Glomerular visceral epithelial cell (primary cell): ENCODE data around the gene CLDN25.
"Not testable (repeated sequence)": the region's sequence is repeated elsewhere in the genome, so short reads cannot be mapped to it uniquely, and the experiment has no call there.

ENCODE experiments used
- DNase-seq: peaks from one replicate; pipeline ENCODE4 v3.0.0-alpha.2; 2016; ENCODE audit errors: extremely low spot score

Gene CLDN25

GRCh38 chr11:113779496-113779895 lies at the start of gene CLDN25:
Gene CLDN25 (plus strand): TSS chr11:113779796. CDS start chr11:113779796, 0 bp downstream.
- DNase-seq: no peak

DNA sequence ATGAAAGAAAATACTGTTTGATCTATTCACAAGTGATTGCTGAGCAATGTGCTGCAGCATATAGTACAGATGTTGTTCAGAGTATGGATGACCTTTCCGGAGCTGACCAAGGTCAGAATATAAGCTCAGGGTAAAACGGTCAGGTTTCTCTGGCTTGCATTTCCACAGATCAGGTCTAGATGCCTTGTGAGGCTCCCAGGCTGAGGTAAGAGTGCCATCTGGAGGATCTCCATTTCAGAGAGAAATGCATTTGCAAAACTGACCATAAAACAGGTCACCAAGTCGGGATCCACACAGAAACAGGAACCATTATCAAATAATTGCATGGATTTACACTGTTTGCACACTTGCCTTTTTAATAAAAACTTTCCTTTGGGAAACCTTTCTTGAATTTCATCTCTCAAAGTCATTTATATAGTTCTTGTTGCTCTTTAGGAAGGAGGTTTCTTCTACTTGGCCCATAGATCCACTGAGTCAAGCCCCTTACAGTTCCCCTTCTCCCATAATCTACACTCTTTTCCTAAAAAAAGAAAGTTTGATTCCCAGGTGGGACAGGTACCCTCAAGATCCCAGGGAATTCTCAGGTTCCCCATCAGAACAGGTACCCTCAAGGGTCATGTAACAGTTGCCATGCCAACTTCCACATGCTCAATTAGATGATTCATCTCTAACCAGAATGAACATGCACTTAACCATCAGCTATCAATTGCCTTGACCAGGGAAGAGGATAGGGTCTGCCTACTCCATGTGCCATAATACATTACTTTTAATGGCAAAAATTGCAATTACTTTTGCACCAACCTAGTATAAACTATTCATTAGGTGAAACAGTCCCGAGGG lies 48.5 kb upstream of the CLDN25 start:
- peak; percentile 60 for DNase-seq

DNA sequence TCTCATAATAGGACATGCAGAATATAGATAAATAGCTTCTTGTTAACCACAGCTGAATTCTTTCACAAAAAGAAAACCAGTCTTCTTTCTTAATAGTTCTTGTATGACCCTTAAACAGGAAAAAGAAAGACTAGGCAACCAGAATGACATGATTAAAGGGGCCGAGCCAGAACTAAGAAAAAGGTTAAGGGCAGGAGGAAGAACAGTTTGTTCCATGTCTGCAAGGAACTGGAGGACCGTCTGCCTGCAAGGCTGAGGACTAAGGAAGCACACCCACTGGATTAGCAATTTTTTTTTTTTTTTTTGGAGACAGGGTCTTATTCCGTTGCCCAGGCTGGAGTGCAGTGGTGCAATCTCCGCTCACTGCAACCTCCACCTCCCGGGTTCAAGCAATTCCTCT lies 47.5 kb upstream of the CLDN25 start:
- no peak for DNase-seq

- no peak for DNase-seq
Measured at GRCh38 chr11:113736323-113736722, 43.3 kb upstream of the CLDN25 start.

GRCh38 chr11:113752932-113753331 lies 26.7 kb upstream of the CLDN25 start:
- DNase-seq: no peak

GRCh38 chr11:113760241-113760640 lies 19.4 kb upstream of the CLDN25 start:
- DNase-seq: no peak

DNA sequence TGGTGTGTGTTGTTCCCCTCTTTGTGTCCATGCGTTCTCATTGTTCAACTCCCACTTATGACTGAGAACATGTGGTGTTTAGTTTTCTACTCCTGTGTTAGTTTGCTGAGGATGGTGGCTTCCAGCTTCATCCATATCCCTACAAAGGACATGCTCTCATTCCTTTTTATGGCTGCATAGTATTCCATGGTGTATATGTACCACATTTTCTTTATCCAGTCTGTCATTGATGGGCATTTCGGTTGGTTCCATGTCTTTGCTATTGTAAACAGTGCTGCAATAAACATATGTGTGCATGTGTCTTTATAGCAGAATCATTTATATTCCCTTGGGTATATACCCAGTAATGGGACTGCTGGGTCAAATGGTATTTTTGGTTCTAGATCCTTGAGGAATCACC lies 16.6 kb upstream of the CLDN25 start:
- not testable (repeated sequence) for DNase-seq

DNA sequence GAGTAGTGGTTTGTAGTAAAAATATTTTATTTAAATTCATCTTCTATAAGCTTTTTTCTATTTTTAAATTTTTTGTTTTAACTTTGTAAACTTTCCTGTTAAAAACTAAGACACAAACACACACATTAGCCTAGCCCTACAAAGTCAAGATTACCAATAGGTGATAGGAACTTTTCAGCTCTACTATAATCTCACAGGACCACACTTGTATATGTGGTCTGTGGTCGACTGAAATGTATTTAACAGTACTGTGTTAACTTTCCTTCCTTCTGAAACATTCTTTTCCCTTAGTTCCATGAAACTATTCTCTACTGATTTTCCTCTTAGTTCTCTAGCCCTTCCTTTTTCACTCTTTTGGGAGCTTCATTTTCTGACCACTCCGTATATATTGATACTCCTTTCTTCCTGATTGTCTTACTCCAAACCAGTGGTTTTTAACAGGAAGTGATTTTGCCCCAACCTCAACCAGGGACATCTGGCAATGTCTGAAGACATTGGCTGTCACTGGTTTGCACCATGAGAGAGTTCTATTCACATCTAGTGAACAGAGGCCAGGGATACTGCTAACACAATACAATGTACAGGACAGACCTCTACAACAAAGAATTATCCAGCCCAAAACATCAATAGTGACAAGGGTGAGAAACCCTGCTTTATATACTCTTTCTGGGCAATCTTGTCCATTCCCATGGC lies 14.9 kb upstream of the CLDN25 start:
- DNase-seq: no peak

- DNase-seq: no peak
Measured at GRCh38 chr11:113771964-113772363, 7.6 kb upstream of the CLDN25 start.

- peak; percentile 40 for DNase-seq
Measured at GRCh38 chr11:113773092-113773415, 6.5 kb upstream of the CLDN25 start.

DNA sequence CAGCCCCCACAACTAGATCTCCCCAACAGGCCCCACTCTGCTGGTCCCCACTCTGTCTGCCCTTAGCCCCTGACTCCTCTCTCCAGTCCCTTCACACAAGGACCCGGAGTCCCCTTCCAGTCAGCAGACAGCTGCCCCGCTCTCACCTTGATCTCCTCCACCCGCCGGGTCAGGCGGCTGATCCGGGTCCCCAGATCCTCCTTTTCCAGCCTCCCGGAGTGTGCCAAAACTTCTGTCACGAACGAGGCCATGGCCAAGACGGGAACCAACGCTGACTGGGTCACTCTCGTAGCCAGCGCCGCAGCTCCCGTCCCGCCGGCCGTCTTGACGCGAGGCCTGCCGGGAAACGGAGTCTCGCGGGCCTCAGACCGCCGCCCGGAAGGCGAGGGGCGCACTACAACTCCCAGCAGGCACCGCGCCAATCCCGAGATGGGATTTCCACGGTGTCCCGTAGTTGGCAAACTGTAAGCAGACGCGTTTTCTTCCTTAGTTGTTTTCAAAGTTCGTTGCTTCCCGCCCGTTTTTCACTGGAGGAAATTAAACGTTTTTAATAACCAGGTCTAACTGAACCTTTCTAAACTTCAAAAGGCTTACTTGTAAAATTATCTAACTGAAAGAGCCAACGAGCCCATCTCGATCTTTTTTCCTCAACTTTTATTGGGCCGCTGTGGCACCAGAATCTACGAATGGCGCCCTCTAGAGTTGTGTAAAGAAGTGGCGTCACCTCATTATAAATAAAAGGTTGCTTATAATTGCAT lies 6.0 kb upstream of the CLDN25 start, which contains the start of gene ZW10:
Gene ZW10, minus strand, starts transcription at position 277 of the 758 bp plus-strand sequence. Its CDS starts 26 bp downstream, at position 251.
- DNase-seq: peak; percentile 96

- no peak for DNase-seq
Measured at GRCh38 chr11:113774174-113774503, 5.5 kb upstream of the CLDN25 start.

DNA sequence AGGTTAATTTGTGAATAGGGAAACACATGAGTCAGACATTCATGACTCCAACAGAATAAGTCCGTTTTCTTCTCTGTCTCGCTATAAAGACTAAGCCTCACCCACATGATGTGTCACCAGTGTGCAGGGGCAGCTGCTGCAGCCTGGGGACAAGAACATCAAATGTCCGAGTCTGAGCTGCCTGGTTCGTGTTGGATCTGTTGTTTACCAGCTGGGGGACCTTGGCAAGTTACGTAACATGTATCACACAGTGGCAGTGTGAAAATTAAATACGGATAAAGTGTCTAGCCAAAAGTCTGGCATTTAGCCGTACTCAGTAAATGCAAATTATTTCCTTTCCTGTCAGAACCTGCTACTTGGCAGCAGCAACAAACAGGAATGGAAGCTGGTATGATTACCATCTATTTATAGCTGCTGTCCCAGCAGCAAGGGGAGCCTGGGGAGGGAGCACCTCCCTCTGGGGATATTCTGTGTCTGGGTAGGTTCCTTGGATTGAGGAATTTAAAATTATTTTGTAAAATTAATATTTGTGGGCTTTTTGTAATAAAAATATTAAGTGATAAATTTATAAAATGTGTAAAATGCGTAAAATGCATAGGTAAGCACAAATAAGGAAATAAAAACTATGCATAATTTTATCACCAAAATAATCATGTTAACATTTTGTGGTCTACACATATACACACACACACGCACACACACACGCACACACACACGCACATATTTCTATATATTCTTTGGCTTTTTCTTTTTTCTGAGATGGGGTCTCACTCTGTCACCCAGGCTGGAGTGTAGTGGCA lies 1.3 kb upstream of the CLDN25 start:
- peak; percentile 26 for DNase-seq

DNA sequence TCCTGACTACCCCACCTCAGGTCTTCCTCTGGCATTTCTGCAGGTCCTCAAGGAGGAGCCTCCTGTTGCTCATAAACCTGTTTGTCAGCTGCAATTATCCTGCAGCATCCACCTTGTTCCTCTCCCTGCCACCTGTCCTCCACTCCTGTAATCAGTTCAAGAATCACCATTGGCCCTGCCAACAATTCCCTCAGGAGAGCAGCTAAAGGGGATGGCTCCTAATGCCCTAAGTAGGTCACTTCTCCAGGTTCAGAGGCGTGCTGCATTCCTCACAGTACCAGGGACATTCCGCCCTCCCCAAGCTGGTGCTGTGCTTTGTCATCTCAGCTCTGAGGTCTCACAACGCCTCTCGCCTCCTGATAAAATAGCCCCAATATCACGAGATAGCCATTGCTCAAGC lies 2.1 kb downstream of the CLDN25 start:
- no peak for DNase-seq

DNA sequence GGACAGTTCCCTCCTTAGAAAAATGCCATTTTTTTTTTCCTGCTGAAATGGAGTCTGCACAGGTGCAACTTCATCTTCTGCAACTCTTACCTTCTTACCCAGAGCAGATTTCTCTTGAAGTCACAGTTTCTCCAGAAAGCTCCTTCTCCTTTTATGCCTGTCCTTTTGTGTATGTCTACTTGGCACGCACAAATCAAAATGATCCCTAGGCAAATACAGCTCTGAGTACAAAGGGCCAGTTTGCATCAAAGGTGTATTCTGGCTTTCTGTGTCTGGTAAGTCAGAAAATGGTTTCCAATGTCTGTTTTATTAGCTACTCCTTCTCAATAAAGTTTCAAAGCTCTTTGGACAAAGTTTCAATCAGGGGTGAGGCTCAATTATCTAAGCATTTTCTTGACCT lies 2.5 kb downstream of the CLDN25 start:
- no peak for DNase-seq

DNA sequence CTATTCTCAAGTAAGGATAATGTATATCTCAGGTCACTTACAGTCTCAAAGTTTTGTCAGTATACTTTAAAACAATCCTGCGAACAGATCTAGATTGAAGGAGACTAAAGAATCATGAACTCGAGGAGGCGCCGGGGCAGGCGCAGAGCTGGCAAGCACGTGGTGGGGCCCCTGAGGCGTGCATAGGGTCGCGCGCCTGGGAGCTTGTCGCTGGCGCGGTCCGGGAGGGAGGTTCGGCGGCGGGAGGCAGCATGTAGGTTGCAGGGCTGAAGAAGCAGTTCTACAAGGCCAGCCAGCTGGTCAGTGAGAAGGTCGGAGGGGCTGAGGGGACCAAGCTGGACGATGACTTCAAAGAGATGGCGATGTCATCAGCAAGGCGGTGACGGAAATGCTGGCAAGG lies 9.4 kb downstream of the CLDN25 start:
- DNase-seq: not testable (repeated sequence)

GRCh38 chr11:113789675-113790320 lies 10.2 kb downstream of the CLDN25 start:
- DNase-seq: no peak

- peak; percentile 46 for DNase-seq
Measured at GRCh38 chr11:113796663-113797259, 17.2 kb downstream of the CLDN25 start.

DNA sequence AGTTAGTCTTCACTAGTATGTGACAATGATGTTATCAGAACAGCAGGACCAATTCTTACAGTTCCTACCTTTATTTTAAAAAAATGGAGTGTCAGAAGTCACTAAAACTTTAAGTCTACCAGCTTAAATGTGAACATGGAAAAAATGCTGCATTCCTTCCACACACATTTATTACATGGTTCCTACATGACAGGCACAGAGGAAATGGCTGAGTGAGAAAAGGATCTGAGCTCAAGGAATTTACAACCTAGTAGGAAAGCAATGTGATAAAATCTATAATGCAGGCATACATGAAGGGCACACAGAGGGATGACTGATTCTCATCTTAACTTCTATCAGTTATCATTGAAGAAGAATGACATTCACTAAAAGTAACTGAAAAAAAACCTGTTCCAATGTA lies 23.0 kb downstream of the CLDN25 start:
- DNase-seq: no peak

DNA sequence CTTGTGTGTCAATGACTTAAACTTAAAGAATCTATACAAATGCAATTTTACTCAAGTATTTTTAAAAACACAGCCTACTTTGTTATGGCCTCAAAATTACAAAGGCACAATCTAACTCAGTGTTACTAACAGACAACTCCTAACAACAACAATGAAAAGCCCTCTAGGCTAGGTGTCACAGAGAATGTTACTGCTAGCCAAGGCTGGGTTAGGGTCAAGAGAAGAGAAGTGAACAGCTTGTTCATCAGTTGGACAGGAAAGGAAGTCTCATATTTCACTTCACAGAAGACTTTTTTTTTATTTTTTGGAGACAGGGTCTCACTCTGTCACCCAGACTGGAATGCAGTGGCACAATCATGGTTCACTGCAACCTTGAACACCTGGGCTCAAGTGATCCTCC lies 26.0 kb downstream of the CLDN25 start:
- no peak for DNase-seq

DNA sequence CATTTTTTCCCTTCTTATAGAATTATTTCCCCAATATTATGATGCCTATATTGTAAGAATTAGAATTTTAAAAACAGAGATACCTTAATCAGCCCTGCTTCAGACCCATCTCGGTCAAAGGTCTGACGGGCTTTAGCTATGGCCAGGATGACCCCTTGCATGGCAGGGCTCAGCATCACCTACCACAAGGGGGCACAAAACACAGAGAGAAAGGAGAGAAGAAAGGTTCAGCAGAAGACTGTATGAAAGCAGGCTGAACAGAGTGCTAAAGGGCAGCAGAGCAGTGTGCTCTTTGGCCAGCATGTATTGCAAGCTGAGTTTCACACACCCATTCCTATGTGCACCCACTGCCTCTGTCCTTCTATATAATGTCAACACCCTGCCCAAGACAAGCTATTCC lies 26.8 kb downstream of the CLDN25 start:
- DNase-seq: peak; percentile 9
